Fibroblast of villous mesenchyme (primary cell): ENCODE measurements around the gene SIRT1. TPM values are rescaled to one million over a fixed set of nuclear protein-coding genes. Genes with fewer than 3 reads are reported as not detected.

Experiments
- DNase-seq: peaks from one replicate; pipeline ENCODE4 v3.0.0-alpha.2; 2010; ENCODE audit warnings: low read depth
- H3K4me3 ChIP-seq: 2 replicates; pipeline ENCODE4 v1.5.1; 2011; ENCODE audit warnings: low read depth, mild to moderate bottlenecking, low read length
- total RNA-seq: library from RNA; depleted of rRNA; stranded (reverse); fragments of >200 nt; gene quantifications from 2 replicates; pipeline ENCODE4 v1.2.3, GENCODE V29; 2012
- TF ChIP-seq, protein P1 (sequence below): IDR thresholded peaks from 2 replicates; pipeline ENCODE4 v1.5.1; 2012; ENCODE audit warnings: low read depth, mild to moderate bottlenecking, low read length; ENCODE audit not compliant: insufficient read depth

Gene SIRT1
- total RNA-seq, 1 donor = 17.7 TPM

DNA sequence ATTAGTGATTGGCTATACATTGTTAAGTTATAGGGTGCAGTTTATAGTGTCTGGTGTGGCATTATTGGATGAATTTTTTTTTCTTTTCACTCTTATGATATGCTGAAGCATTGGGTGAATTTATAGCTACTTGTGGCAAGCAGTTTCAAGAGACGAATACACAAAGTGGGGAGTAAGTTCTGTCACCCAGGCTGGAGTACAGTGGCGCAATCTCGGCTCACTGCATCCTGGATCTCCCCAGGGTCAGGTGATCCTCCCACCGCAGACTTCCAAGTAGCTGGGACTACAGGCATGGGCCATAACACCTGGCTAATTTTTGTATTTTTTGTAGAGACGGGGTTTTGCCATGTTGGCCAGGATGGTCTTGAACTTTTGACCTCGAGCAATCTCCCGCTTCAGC lies 6.3 kb upstream of the SIRT1 start:
- no peak for DNase-seq
- H3K4me3 ChIP-seq = no peak overlapping the region
- TF ChIP-seq, protein P1, sequence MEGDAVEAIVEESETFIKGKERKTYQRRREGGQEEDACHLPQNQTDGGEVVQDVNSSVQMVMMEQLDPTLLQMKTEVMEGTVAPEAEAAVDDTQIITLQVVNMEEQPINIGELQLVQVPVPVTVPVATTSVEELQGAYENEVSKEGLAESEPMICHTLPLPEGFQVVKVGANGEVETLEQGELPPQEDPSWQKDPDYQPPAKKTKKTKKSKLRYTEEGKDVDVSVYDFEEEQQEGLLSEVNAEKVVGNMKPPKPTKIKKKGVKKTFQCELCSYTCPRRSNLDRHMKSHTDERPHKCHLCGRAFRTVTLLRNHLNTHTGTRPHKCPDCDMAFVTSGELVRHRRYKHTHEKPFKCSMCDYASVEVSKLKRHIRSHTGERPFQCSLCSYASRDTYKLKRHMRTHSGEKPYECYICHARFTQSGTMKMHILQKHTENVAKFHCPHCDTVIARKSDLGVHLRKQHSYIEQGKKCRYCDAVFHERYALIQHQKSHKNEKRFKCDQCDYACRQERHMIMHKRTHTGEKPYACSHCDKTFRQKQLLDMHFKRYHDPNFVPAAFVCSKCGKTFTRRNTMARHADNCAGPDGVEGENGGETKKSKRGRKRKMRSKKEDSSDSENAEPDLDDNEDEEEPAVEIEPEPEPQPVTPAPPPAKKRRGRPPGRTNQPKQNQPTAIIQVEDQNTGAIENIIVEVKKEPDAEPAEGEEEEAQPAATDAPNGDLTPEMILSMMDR = no peak

DNA sequence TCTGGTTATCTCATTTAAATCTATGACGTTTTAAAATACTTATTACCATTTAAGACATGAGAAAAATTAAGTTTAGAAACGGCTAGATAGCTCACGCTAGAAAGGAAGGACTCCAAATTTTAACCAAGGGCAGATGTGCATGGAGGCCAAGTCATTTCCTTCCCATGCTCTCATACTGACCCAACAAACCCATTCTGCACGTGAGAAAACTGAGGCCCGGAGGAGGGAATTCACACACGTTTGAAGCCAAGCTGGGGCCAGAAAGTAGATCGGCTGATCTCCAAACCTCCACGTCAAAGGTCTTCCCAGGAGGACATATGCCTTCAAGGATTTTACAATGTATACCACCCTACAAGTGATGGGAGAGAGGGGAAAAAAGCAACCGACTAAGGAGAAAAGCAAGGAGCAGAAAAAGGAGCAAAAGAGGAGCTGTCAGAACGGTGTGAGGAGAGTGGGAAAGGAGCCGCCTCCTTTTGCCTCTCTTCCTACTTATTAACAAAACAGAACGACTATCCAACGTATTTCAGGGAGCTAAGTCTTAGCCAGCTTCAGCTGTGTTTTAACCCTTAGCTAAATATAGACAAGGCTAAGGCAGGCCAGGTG lies 645 bp upstream of the SIRT1 start:
- peak overlapping the region; percentile 82 for H3K4me3 ChIP-seq
- TF ChIP-seq, protein P1 = no peak
- no peak for DNase-seq

DNA sequence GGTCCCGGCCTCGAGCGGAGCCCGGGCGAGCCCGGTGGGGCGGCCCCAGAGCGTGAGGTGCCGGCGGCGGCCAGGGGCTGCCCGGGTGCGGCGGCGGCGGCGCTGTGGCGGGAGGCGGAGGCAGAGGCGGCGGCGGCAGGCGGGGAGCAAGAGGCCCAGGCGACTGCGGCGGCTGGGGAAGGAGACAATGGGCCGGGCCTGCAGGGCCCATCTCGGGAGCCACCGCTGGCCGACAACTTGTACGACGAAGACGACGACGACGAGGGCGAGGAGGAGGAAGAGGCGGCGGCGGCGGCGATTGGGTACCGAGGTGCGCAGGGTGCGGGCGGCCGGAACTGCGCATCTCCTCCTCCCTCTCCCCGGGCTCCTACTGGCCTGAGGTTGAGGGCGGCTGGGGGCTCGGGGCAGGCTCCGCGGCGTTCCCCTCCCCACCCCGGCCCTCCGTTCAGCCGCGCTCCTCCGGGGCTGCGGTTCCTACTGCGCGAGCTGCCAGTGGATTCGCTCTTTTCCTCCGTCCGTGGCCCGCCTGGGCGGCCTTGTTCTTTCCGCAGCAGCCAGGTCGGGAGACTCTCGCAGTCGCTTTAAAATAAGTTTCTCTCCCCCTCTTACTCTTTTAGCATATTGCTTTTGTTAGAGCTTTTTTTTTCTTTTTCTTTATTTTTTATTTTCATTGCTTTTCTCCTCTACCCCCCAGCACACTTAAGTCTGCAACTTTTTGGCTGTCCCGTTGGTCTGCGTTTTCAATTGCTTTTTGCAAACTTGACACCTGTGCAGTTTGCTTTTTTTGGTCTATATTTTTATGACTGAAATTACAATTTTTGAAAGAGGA lies 600 bp downstream of the SIRT1 start:
- H3K4me3 ChIP-seq = peak overlapping the region; percentile 82
- DNase-seq = peak; percentile 83
- TF ChIP-seq, protein P1 = no peak

DNA sequence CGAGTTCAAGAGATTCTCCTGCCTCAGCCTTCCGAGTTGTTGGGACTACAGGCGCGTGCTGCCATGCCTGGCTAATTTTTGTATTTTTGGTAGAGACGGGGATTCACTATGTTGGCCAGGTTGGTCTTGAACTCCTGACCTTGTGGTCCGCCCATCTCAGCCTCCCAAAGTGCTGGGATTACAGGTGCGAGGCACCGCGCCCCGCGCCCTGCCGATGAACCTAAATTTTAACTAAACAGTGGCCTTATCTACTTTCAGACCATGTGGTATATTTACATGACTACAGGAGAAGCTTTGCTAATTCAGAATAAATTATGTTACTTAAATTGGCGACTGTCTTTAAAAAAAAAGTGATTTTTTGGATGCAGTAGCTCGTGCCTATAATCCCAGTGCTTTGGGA lies 9.2 kb downstream of the SIRT1 start:
- H3K4me3 ChIP-seq = no peak overlapping the region
- TF ChIP-seq, protein P1 = no peak
- DNase-seq = no peak

DNA sequence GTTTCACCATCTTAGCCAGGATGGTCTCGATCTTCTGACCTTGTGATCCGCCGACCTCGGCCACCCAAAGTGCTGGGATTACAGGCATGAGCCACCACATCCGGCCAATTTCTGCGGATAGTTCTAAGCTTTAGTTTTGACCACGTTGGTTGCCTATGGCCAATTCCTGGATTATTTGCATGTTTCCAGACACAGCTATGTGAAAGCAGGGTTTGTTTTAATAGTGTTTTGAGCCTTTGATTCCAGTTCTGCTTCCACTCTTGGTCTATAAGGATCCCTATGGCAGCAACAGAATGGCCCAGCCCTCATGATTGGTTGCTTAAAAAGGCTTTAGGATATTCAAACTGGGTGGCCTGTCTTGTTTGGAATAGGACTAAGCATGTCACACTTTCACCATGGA lies 19.1 kb downstream of the SIRT1 start:
- TF ChIP-seq, protein P1 = no peak
- no peak overlapping the region for H3K4me3 ChIP-seq
- no peak for DNase-seq

DNA sequence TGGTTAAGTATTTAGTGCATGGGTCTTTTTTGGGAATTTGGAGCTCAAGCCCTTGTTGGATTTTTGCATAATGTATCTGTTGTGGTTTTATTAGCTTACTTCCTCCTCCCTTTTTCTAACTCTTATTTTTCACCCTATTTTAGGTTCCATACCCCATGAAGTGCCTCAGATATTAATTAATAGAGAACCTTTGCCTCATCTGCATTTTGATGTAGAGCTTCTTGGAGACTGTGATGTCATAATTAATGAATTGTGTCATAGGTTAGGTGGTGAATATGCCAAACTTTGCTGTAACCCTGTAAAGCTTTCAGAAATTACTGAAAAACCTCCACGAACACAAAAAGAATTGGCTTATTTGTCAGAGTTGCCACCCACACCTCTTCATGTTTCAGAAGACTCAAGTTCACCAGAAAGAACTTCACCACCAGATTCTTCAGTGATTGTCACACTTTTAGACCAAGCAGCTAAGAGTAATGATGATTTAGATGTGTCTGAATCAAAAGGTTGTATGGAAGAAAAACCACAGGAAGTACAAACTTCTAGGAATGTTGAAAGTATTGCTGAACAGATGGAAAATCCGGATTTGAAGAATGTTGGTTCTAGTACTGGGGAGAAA lies 28.0 kb downstream of the SIRT1 start:
- TF ChIP-seq, protein P1 = no peak

More for the DNA sequence above, 28.0 kb downstream of the SIRT1 start:
- no peak for DNase-seq
- no peak overlapping the region for H3K4me3 ChIP-seq
